NK-92 (cell line): ENCODE results near the gene CPPED1.
"Not testable (repeated sequence)": the region's sequence is repeated elsewhere in the genome, so short reads cannot be mapped to it uniquely, and the experiment has no call there.

Source experiments
- DNase-seq: peaks from one replicate; lab custom pipeline; 2025; ENCODE audit not compliant: unreplicated experiment; lab: John Stamatoyannopoulos, UW

The CPPED1 gene

DNA sequence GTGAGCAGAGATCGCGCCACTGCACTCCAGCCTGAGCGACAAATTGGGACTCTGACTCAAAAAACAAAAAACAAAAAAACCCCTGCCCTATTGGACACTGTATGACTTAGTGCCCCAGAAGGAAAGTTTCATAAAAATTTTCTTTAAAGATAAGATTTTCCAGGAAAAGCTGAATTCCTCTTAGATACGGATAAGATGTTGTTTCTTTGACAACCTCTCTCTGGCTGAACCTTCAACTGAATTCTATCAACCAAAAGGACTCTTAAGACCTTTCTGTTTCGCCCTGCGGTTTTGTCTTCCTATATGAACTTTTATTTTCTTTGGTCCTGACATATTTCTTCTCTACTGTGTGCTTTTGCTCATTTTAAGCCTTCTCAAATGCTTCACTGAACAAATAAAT lies 35.8 kb downstream of the CPPED1 start:
- DNase-seq: no peak

DNA sequence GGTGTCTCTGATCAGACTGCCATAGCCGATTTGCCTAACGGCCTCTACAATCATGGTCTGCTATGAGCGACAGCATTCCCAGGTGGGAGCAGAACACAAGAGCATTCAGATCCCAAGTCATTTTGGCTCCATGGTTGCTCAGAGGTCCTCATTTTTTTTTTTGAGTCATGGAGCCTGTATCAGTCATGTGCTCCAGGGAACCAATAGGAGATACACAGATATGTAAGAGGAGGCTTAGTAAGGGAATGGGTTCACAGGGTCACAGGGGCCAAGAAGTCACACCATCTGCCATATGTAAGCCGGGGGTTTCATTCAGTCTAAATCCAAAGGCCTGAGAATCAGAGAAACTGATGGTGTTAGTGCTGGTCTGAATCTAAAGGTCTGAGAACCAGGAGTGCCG lies 36.8 kb downstream of the CPPED1 start:
- no peak for DNase-seq

DNA sequence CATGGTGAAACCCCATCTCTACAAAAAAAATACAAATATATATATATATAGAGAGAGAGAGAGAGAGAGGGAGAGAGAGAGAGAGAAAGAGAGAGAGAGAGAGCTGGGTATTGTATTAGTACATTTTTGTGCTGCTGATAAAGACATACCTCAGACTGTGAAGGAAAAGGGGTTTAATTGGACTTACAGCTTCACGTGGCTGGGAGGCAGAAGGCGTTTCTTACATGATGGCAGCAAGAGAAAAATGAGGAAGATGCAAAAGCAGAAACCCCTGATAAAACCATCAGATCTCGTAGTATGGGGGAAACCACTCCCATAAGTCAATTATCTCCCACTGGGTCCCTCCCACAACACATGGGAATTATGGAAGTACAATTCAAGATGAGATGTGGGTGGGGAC lies 37.5 kb downstream of the CPPED1 start:
- not testable (repeated sequence) for DNase-seq

DNA sequence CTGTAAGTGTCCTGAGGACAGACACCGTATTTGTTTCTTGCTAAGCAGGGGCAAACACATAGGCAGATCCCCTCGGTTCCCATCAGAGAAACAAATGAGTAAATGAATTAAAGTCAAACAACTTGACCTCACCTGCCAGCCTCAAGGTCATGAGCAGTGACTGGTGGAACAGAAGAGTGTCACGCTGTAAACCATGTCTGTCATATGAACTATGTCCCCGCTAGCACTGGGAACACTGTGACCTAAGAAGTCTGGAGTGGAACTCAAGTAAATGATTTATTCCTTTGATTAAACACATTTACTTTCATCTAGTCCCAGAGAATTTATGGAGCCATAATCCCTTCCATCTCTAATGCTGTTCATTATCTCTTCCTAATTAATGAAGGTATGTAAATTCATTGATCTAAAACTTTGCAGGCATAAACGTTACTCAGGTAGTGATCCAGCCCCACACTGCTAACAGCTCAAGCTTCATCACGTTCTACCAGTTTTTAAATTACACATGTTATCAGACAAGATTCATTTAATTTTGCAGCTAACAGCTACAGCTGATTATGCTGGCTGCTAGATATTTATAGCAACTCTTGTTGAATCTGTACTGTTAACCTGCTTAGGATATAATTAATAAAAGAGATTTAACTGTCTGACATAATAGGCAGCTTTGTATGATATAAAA lies 38.7 kb downstream of the CPPED1 start:
- DNase-seq: no peak

DNA sequence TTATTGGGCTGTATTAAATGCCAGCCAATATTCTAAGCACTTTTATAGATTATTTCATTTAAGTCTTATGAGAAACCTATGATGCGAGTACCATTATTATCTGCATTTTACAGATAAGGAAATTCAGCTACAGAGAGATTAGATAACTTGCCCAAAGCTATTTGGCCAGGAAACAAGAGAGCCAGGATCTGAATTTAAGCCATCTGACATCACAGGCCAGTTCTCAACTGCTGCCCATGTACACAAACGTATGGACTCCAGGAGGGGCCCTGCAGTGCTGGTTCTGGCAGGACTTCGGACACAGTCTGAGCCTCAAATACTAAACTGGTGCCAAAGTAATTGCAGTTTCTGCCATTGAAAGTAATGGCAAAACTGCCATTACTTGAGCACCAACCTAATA lies 40.2 kb downstream of the CPPED1 start:
- DNase-seq: no peak

DNA sequence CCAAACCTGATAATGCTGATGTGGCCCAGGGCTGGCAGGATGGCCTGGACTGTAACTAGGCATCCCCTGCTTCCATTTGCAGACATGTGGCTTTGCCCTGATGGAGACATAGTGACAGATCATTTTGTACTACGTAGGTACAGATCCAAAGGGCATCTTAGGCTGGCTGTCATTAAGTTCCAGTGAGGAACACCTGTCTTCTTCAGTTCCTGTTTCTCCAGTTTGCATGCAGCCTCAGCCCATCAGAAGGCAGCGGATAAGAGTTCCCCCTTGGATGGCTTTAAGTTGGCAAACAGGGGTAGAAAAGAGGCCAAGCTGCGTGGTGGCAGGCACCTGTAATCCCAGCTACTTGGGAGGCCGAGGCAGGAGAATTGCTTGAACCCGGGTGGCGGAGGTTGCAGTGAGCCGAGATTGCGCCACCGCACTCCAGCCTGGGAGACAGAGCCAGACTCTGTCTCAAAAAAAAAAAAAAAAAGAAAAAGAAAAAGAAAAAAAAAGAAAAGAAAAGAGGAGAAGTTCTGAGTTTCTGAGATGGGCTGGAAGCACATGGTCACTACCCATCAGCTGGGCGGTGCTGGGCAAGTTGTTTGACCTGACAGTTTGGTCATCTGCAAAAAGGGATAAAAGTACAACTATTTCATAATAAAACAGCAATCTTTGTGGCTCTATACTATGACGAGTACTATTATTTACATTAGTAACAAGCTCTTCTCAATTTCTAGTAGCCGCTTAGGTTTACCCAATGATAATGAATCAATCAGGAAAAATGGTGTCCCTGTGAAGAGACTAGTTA lies 42.7 kb downstream of the CPPED1 start:
- DNase-seq: no peak

DNA sequence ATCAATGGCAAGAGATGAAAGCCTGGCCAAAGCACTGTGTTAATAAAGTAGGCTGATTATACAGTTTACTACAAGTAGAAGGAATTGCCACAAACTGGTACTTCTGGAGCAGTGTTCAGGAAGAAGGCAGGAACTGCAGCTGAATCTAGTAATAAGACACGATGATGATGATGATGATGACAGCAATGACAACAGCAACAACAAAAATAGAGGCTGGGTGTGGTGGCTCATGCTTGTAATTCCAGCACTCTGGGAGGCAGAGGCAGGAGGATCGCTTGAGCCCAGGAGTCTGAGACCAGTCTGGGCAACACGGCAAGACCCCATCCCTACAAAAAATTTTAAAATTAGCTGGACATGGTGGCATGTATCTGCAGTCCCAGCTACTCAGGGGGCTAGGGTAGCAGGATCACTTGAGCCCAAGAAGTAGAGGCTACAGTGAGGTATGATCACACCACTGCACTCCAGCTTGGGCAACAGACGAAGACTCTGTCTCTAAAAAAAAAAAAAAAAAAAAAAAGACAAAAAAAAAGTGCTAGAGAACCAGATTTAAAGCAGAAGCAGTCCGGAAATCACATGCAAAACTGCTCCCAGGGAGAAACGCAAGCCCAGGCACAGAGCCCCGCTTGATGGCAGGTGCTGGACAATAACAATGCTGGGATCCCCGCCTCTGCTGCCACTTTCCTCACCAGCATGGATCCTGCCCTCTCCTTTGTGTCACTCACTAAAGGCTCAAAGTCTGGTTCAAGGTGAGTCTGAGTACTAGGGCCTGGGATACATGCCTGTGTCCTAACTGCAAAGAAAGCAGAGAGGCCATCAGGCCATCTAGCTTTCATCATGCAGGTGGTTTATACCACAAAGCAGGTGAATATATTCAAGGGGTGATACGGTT lies 44.8 kb downstream of the CPPED1 start:
- no peak for DNase-seq

DNA sequence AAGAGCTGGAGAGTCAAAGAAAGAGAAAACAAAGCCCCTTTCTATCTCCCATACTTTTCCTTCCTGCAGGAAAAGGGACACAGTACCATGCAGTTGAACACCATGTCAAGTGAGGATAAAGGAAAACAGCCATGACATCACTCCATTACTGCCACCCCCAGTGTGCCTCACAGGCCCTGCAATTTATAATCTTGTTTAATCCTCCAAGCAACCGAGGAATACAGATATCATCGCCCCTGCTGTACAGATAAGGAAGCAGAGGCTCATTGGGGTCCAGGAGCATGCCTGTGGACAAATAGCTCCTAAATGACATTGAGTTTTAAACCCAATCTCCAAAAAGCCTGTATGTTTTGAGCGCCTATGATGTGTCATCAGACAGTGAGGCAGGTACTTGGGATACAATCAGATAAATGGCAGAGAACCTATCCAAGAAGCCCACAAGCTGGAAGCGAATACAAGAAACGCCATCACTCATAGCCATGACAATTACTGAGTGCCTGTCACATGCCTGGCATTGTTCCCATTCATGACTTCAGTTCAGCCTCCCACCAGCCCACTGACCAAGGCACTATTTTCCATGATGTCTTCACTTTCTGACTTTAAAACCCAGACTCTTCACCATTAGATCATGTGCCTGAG lies 45.5 kb downstream of the CPPED1 start:
- DNase-seq: no peak

DNA sequence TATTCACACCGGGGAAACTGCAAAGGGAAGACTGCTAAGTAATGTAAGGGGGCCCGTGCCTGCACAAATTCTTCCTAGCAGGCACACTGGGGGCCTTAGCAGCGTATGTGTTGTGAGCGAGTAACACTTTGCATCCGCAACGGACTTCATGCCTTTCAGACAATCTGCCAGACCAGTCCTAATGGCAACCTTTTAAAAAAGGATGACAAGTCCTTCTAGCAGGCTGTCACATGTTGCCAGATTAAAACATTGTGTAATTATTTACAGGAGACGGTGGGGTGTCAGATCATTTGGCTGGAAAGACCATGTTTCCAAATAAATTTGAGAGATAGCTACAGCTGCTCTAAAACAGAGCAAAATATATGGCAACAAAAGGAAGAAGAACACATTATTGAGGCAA lies 46.1 kb downstream of the CPPED1 start:
- DNase-seq: no peak

DNA sequence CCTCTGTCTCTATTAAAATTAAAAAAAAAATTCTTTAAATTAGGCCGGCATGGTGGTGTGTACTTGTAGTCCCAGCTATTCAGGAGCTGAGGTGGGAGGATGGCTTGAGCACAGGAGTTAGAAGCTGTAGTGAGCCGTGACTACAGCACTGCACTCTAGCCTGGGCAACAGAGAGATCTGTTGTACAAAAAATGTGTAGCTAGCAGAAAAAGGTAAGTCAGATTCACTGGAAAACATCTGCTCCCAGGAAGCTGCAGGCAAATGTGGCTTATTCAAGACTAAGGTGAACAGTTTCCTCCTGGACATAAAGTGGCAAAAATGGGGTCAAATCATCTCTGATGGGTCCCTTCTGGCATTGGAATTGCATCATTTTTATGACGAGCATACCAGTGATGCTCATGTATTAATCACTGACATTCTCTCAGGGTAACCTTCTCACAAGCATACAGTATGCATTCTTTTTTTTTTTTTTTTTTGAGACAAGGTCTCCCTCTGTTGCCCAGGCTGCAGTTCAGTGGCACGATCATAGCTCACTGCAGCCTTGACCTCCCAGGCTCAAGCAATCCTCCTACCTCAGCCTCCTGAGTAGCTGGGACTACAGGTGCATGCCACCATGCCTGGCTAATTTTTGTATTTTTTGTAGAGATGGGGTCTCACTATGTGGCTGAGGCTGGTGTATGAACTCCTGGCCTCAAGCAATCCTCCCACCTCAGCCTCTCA lies 48.7 kb downstream of the CPPED1 start:
- DNase-seq: no peak

DNA sequence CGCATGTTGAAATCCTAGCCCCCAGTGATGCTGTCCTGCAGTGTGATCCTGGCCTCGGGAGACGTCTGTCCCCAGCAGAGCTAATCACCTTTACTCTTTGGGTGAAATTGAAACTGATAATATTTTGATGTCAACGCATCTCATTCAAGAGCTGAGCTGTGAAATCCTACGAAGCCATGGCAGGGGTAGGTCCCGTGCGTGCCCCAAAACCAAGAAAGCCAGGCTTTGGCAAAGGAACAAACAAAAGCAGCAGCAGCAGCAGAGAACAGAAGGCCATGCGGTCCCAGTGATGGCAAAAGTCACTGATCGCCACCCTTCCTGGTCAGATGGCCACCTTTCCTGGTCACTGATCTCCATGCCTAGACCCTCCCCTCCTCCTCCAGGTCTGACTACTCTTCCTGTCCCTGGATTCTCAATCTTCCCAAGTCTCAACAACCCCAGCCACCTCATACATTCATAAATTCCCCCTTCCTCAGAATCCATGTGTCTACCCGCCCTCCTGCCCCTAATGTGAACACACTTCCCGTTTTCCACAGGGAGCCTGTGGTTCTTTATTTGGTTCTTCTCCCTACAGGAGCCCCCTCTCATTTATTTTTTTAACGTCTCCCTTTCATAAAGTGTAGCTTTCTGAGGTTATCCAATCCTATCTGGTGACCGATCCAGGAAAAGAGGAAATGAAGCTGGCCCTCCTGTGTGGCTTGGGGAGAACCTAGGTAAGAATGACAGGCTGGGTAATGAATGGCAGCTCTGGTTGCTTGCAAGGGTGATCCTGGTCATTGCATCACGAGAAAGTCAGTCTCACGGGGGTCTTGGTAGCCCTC lies 50.3 kb downstream of the CPPED1 start:
- no peak for DNase-seq

DNA sequence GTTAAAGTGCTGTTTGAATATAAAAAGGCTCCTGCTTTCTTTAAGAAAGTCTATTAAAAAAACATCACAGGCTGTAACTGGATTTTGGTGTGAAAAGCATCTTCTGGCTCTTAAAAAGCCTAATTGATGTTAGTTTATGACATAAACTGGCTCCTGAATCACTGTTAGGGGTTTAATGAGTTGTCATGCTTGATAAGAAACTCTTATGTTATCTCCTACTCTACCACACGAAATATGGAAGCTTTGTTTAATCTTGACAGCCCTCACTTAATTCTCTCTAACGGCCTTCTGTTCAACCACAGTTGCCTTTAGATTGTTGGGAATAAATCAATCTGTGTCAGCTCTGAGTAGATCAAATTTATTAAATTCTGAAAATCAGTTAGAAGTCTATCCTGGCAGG lies 51.5 kb downstream of the CPPED1 start:
- DNase-seq: no peak

DNA sequence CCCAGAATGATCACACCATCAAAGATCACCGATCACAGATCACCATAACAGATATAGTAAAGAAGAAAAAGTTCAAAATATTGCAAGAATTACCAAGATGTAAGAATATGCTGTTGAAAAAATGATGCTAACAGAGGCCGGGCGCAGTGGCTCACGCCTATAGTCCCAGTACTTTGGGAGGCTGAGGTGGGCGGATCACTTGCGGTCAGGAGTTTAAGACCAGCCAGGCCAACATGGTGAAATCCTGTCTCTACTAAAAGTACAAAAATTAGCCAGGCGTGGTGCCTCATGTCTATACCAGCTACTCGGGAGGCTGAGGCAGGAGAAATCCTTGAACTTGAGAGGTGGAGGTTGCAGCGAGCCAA lies 53.2 kb downstream of the CPPED1 start:
- DNase-seq: no peak

DNA sequence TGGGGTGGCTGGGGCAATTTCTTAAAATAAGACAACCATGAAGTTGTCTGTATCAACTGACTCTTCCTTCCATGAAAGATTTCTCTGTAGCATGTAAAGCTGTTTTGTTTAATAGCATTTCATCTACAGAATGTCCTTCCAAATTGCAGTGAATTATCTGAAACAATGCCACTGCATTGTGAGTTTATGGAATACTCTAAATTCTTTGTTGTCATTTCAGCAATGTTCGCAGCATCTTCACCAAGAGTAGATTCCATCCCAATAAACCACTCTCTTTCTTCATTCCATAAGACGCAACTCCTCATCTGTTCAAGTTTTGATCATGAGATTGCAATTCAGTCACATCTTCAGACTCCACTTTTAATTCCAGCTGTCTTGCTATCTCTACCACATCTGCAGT lies 54.6 kb downstream of the CPPED1 start:
- no peak for DNase-seq

DNA sequence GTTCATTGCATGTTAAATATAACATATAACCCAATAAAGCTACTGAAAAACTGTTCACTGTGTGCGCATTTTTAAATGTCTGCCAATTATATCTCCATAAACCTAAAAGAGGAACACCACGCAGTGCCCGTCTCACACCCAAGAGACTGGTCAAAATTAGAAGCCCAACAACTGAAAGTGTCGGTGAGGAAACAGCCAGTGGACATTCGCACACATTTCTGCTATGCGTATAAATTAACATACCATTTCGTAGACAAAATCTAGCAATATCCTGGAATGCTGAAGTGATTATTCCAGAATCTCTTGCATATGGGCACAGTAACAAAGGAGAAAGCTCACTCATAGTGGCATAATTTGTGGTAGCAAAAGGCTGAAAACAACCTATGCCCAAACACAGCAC lies 55.9 kb downstream of the CPPED1 start:
- no peak for DNase-seq

DNA sequence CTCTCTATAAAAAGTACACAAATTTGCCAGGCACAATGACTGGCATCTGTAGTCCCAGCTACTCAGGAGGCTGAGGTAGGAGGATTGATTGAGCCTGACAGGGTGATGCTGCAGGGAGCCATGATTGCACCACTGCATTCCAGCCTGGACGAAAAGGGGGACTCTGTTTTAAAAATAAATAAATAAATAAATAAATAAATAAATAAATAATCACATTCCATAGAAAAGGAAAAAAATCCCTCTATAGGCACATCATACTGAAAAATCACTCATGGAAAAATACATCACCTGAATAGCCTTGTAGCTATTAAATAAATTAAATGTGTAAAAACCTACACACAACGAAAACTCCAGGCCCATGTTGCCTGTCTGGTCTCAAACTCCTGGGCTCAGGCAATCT lies 56.4 kb downstream of the CPPED1 start:
- no peak for DNase-seq

DNA sequence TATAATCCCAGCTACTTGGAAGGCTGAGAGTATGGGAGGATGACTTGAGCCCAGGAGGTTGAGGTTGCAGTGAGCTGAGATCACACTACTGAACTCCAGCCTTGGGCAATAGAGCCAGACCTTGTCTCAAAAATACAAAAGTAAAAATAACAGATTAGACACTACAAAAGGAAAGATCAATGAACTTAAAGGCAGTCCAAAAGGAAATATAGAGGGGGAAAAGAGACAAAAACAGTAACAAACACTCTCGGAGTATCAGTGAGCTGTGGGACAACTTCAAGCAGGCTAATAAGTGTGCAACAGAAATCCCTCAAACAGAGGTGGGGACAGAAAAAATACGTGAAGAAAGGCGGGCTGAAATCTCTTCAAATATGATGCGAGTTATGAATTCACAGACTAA lies 58.8 kb downstream of the CPPED1 start:
- DNase-seq: no peak

DNA sequence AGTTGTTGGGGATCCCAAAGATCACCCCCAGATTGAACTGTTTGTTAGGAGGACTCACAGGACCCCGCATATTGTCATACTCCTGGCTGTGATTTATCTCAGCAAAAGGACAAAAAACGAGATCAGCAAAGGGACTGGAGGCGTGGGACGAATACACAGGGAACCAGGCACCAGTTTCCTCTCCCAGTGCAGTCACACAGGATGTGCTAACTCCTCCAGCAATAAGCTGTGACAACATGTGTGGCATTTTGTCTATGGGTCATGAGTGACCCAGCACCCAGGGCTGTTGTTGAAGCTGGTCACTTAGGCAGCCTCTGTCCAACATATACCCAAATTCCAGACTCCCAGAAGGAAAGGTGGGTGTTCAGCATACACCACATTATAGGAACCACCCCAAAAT lies 60.9 kb downstream of the CPPED1 start:
- DNase-seq: no peak

DNA sequence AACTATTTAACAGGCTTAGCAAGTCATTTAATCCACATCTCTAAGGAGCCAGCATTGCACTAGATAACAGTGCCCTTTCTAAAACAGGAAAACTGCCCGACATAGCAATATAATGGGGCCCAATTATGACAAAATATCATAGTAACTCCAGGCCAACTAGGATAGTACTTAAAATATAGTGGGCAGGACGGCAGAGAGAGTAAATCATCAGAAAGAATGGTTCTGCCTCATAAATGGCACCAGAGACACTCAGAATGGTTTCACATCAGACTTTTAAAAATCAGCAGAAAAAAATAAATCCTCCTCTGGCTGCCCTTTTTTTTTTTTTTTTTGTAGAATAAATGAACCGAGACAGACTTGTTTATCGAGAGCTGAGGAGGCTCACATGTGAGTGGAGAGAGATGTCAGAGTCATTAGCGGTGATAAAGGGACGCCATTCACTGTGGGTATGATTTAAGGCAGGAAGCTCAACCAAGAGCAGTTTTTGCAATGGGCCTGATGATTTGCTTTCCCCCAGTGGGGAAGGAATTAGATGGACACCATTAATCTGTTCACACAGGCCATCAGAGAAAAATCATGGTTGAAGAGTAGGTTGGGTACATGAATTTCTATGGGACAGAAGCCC lies 62.6 kb downstream of the CPPED1 start:
- no peak for DNase-seq
